Activated naive CD4-positive, alpha-beta T cell treated with anti-CD3 and anti-CD28 coated beads, Interleukin-2, amount 50 U/mL, for 24 hours (primary cell): ENCODE results near the gene CCNF.
A peak's percentile ranks its signal among the peaks of the same experiment; 100 is the strongest.
"Not testable (repeated sequence)": the region's sequence is repeated elsewhere in the genome, so short reads cannot be mapped to it uniquely, and the experiment has no call there.

Source experiments
- H3K27ac Mint-ChIP-seq: one replicate; pipeline ENCODE4 v1.8.0; 2021; ENCODE audit warnings: mild to moderate bottlenecking, mixed read lengths
- H3K27me3 Mint-ChIP-seq: one replicate; pipeline ENCODE4 v1.8.0; 2021; ENCODE audit warnings: mixed read lengths
- H3K36me3 Mint-ChIP-seq: one replicate; pipeline ENCODE4 v1.8.0; 2021; ENCODE audit warnings: mixed read lengths
- H3K4me1 Mint-ChIP-seq: one replicate; pipeline ENCODE4 v1.8.0; 2021; ENCODE audit warnings: mixed read lengths
- H3K4me3 Mint-ChIP-seq: one replicate; pipeline ENCODE4 v1.8.0; 2021; ENCODE audit warnings: mild to moderate bottlenecking, mixed read lengths
- H3K9me3 Mint-ChIP-seq: one replicate; pipeline ENCODE4 v1.8.0; 2021; ENCODE audit warnings: mixed read lengths

CCNF gene

DNA sequence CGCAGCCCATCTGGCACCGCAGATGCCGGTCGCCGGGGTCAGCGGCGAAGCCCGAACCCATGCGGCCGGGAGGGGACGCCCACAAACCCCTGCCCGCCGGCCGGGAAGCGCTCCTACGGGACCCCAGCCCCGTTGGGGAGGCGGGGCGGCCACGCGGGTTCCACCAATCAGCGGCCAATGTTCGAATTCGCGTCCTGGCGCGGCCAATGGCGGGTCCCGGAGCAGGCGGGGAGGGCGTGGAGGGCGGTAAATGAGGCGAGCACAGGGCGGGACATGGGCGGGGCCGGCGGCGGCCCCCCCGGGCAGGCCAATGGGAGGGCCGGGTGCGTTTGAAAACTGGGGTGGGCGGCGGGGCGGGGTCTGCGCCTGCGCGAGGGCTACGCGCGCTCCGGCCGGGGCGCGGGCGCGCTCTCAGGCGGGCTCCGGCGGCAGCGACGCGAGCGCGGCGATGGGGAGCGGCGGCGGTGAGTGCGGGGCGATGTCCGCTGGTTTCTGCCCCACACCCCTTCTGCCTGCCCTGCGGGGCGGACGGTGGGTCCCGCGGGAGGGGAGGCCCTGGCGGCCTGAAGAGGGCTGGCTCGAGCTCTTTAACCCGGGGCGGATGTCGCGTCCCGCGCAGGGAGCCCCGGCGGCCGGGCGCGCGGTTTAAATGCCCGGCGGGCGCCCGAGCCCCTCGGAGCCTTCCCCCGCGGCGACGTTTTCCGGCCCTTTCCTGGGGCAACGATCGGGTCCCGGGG lies at the start of gene CCNF:
Gene CCNF (plus strand): TSS at position 414 of the 737 bp plus-strand sequence. CDS start 35 bp downstream, at position 449.
- Mint-ChIP-seq H3K9me3 (no peaks in the 10 kb centered on the region), H3K4me3 (peak within 1 kb of the TSS; percentile 93), H3K36me3 (no peaks in the 10 kb centered on the region), H3K27me3 (no peaks in the 10 kb centered on the region), H3K27ac (peak within 1 kb of the TSS; percentile 84), H3K4me1 (peaks cover 17% of the 10 kb centered on the region)

GRCh38 chr16:2383501-2383900 lies 45.7 kb upstream of the CCNF start:
- no peak overlapping the region for H3K4me3 Mint-ChIP-seq
- H3K27me3 Mint-ChIP-seq = peaks cover 4% of the 10 kb centered on the region
- no peak overlapping the region for H3K27ac Mint-ChIP-seq
- no peaks in the 10 kb centered on the region for H3K9me3 Mint-ChIP-seq
- H3K36me3 Mint-ChIP-seq = peaks cover 2% of the 10 kb centered on the region
- H3K4me1 Mint-ChIP-seq = no peaks in the 10 kb centered on the region

DNA sequence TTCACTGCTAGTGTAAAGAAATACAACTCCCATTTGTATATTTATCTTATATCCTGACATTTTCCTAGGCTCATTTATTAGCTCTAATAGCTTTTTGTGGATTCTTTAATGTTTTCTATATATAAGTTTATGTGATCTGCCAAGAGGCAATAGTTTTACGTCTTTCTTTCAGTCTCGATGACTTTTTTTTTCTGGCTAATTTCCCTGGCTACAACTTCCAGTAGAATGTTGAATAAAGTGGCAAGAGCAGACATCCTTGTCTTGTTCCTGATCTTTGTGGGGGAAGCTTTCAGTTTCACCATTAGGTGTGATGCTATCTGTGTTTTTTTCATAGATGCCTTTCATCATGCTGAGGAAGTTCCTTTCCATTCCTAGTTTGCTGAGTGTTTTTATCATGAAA lies 44.8 kb upstream of the CCNF start:
- Mint-ChIP-seq H3K4me1 (no peaks in the 10 kb centered on the region), H3K36me3 (peaks cover 3% of the 10 kb centered on the region), H3K4me3 (no peak overlapping the region), H3K27ac (no peak overlapping the region), H3K9me3 (no peaks in the 10 kb centered on the region), H3K27me3 (peaks cover 4% of the 10 kb centered on the region)

DNA sequence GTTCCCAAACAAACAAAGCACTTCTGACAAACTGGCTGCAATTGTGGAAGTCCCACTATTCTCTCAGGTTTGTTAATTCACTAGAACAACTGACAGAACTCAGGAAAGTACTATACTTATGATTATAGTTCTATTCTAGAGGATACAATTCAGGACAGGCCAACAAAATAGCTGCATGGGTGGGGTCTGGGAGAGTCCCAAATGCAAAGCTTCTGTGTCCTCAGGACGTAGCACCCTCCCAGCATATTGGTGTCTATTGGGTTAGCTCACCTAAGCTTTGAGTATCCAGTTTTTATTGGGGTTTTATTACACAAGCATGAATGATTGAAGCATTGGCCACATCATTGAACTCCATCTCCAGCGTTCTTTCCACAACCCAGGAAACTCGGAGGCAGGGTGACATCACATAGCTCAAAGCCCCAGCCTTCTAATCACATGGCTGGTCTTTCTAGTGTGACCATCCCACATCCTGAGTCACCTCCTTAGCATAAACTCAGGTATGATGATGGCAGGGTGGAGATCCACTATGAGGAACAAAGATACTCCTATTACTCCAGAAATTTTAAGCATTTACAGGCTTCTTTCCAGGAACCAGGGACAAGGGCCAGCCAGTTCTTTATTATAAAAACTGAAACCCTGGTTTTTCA lies 43.9 kb upstream of the CCNF start:
- H3K36me3 Mint-ChIP-seq = peaks cover 3% of the 10 kb centered on the region
- H3K27ac Mint-ChIP-seq = no peak overlapping the region
- H3K4me1 Mint-ChIP-seq = no peaks in the 10 kb centered on the region
- H3K27me3 Mint-ChIP-seq = peaks cover 4% of the 10 kb centered on the region
- no peaks in the 10 kb centered on the region for H3K9me3 Mint-ChIP-seq
- H3K4me3 Mint-ChIP-seq = no peak overlapping the region

DNA sequence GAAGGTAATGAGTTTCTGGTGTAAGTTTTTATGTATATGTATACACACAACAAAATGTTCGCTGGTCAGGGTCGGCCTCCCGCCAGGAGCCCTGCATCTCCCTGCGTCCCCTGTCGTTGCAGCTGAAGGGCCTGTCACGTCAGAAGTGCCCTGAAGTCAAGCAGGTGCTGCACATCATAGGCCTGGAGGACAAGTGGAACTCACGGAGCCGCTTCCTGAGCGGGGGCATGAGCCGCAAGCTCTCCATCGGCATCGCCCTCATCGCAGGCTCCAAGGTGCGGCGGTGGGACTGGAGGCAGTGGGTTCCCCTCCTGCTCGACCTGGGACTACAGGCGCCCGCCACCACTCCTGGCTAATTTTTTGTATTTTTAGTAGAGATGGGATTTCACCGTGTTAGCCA lies 43.3 kb upstream of the CCNF start:
- not testable (repeated sequence) for H3K36me3 Mint-ChIP-seq, H3K27me3 Mint-ChIP-seq, H3K9me3 Mint-ChIP-seq, H3K27ac Mint-ChIP-seq, H3K4me3 Mint-ChIP-seq, H3K4me1 Mint-ChIP-seq

DNA sequence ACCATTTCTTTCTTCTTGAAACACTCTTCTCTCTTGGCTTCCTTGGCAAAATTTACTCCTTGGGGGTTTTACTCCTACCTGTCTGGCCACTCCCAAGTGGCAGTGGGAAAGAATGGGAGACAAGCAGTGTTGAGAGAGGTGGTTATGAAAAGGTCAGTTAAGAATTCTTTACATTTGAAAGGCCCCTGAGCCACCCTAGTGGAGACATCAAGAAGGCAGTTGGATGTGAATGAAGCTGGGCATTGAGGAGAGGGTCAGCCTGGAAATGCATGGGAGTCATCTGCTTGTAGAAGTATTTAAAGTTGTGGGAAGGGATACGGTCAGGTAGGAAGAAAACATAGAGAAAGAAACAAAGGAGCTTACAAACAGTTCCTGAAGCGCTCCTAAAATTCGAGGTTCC lies 42.3 kb upstream of the CCNF start:
- peaks cover 4% of the 10 kb centered on the region for H3K27me3 Mint-ChIP-seq
- H3K4me3 Mint-ChIP-seq = no peak overlapping the region
- H3K27ac Mint-ChIP-seq = no peak overlapping the region
- peaks cover 3% of the 10 kb centered on the region for H3K36me3 Mint-ChIP-seq
- no peaks in the 10 kb centered on the region for H3K9me3 Mint-ChIP-seq
- no peaks in the 10 kb centered on the region for H3K4me1 Mint-ChIP-seq

DNA sequence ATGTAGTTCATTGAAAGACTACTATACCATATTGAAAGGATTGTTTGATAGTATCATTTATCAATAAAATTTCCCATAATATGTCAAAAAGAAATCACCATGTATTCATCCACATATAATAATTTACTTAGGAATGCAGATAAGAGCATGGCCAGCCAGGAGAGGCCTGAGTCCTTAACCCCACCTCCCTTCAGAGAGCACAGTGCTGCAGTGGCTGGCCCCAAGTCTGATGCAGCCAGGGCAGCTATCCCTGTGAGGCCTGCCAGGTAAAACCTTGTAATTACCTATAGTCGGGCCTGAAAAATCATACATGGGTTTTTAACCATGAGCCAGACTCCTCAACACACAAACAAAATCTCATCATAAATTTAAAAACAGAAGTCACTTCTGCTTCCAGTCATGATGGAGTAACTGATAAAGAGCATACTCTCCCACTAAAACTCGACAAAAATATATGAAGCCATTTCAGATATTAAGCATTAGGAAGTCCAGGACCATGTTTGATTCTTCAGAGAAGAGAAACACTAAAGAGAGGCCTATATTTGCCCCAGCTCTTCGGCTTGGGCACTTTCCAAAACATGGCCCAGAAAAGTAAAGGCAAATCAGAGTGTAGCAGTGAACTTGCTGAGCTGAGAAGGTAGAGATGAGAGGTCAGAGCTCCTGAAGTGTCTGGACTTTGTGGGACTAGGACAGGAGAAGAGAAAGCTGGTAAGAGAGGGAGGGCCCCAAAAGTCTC lies 40.9 kb upstream of the CCNF start:
- no peaks in the 10 kb centered on the region for H3K4me1 Mint-ChIP-seq
- no peaks in the 10 kb centered on the region for H3K9me3 Mint-ChIP-seq
- H3K4me3 Mint-ChIP-seq = no peak overlapping the region
- peaks cover 4% of the 10 kb centered on the region for H3K27me3 Mint-ChIP-seq
- H3K27ac Mint-ChIP-seq = no peak overlapping the region
- H3K36me3 Mint-ChIP-seq = peaks cover 3% of the 10 kb centered on the region

- peaks cover 3% of the 10 kb centered on the region for H3K36me3 Mint-ChIP-seq
- peaks cover 4% of the 10 kb centered on the region for H3K27me3 Mint-ChIP-seq
- no peaks in the 10 kb centered on the region for H3K4me1 Mint-ChIP-seq
These were observed 40.3 kb upstream of the CCNF start for GRCh38 chr16:2388875-2389433.

GRCh38 chr16:2392025-2392424 lies 37.2 kb upstream of the CCNF start:
- no peak overlapping the region for H3K4me3 Mint-ChIP-seq
- no peaks in the 10 kb centered on the region for H3K9me3 Mint-ChIP-seq
- H3K36me3 Mint-ChIP-seq = peaks cover 3% of the 10 kb centered on the region
- H3K27ac Mint-ChIP-seq = no peak overlapping the region
- H3K4me1 Mint-ChIP-seq = no peaks in the 10 kb centered on the region
- H3K27me3 Mint-ChIP-seq = no peaks in the 10 kb centered on the region

More at GRCh38 chr16:2388875-2389433, 40.3 kb upstream of the CCNF start:
- H3K4me3 Mint-ChIP-seq = no peak overlapping the region
- H3K27ac Mint-ChIP-seq = no peak overlapping the region
- no peaks in the 10 kb centered on the region for H3K9me3 Mint-ChIP-seq

DNA sequence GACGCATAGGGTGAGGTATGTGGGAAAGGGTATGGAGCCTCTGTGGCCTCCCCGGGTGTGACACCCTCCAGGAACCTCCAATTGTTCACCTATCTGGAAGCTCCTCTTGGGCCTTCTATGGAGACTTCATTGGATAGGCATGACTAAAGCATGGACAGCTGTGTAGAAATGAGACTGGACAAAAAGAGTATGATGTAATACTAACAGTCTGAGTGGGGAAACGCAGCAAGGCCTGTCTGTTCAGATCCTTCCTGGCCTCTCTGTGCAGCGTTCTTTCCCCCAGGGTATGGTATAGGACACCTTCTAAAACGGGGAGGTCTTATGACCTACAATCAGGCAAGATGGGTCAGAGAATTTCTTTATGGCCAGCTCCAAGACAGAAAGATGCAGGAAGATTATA lies 30.7 kb upstream of the CCNF start:
- Mint-ChIP-seq H3K27ac (no peak overlapping the region), H3K4me3 (no peak overlapping the region), H3K4me1 (no peaks in the 10 kb centered on the region), H3K27me3 (no peaks in the 10 kb centered on the region), H3K36me3 (no peaks in the 10 kb centered on the region), H3K9me3 (no peaks in the 10 kb centered on the region)

- no peak overlapping the region for H3K27ac Mint-ChIP-seq
- H3K4me3 Mint-ChIP-seq = no peak overlapping the region
- no peaks in the 10 kb centered on the region for H3K9me3 Mint-ChIP-seq
- no peaks in the 10 kb centered on the region for H3K27me3 Mint-ChIP-seq
- no peaks in the 10 kb centered on the region for H3K36me3 Mint-ChIP-seq
- H3K4me1 Mint-ChIP-seq = no peaks in the 10 kb centered on the region
These were observed 25.1 kb upstream of the CCNF start for GRCh38 chr16:2404099-2404498.

DNA sequence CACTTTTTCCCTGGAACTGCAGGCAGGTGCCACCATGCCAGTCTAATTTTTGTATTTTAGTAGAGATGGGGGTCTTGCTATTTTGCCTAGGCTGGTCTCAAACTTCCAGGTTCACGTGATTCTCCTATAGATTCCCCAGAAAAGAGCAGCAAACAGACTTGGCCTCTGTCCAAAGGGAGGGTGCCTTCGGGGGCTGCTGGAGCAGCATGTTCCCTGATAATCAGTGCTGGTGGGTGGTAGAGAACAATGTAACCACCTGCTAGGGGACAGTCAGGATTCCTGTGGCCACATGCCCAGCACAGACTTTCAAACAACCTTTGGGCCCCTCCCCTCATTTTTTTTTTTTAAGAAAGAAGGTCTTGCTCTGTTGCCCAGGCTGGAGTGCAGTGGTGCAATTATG lies 14.2 kb upstream of the CCNF start:
- peaks cover 2% of the 10 kb centered on the region for H3K27me3 Mint-ChIP-seq
- H3K36me3 Mint-ChIP-seq = no peaks in the 10 kb centered on the region
- no peaks in the 10 kb centered on the region for H3K9me3 Mint-ChIP-seq
- no peak overlapping the region for H3K27ac Mint-ChIP-seq
- H3K4me1 Mint-ChIP-seq = no peaks in the 10 kb centered on the region
- no peak overlapping the region for H3K4me3 Mint-ChIP-seq

DNA sequence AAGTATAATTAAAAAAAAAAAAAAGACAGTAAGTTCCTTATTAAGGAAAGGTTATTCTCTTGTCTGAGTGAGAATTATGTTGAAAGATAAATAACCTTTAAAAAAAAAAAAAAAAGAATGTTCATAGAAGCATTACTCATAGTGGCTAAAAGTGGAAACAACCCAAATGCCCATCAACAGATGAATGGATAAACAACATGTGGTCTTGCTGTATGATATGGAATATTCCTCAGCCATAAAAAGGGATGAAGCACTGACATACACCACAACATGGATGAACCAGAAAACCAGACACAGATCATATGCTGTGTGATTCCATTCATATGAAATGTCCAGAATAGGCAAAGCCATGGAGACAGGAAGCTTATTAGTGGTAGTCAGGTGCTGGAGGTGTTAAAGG lies 9.2 kb upstream of the CCNF start:
- Mint-ChIP-seq H3K36me3 (no peaks in the 10 kb centered on the region), H3K4me1 (peaks cover 4% of the 10 kb centered on the region), H3K27ac (no peak overlapping the region), H3K9me3 (no peaks in the 10 kb centered on the region), H3K4me3 (no peak overlapping the region), H3K27me3 (no peaks in the 10 kb centered on the region)

DNA sequence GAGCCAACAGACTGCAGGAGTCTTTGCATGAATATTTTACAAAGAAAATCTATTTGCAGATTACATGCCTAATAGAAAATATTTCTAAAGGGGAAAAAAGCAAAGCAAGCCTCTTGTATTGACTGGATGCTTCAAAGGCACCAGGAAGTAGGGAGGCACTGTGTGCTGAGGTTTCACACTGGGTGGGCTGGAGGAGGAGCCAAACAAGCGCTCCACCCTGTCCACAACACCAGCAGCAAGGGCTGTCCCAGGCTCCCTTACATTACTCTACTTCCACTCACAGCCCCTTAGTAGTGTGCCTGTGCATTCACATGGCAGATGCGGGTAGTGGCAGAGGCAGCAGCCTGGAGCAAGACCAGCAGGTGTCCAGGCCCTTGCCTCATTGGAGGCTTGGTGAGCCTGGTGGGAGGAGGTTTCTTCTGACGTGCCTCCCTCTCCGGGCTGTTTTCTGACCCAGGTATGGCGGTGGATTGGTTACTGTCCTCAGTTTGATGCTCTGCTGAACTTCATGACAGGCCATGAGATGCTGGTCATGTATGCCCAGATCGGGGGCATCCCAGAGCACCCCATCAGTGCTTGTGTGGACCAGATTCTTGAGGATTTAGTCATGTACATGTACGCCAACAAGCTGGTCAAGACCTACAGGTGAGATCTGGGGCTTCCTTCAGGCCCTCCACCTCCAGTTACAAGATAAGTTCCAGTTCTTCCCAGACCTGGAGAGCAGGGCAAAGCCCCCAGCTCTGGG lies 7.0 kb upstream of the CCNF start:
- no peaks in the 10 kb centered on the region for H3K36me3 Mint-ChIP-seq
- H3K27ac Mint-ChIP-seq = no peak overlapping the region
- H3K4me1 Mint-ChIP-seq = peaks cover 4% of the 10 kb centered on the region
- no peaks in the 10 kb centered on the region for H3K9me3 Mint-ChIP-seq
- no peaks in the 10 kb centered on the region for H3K27me3 Mint-ChIP-seq
- H3K4me3 Mint-ChIP-seq = no peak overlapping the region
